ENCODE results near the gene RAB19.
"Not testable (repeated sequence)": the region's sequence is repeated elsewhere in the genome, so short reads cannot be mapped to it uniquely, and the experiment has no call there.

The RAB19 gene

GRCh38 chr7:140402178-140402835 is 1.6 kb upstream of the RAB19 start:
- no peak for DNase-seq (ENCODE audit: low read depth in 2 of 2)

- no peak for DNase-seq (ENCODE audit: low read depth in 2 of 2)
Observed at GRCh38 chr7:140404565-140405065, 757 bp downstream of the RAB19 start.

GRCh38 chr7:140415361-140415760 is 11.5 kb downstream of the RAB19 start:
- DNase-seq (ENCODE audit: low read depth in 2 of 2) = no peak

GRCh38 chr7:140415816-140416215 is 12.0 kb downstream of the RAB19 start:
- DNase-seq (ENCODE audit: low read depth in 2 of 2) = not testable (repeated sequence)

GRCh38 chr7:140416560-140416959 is 12.7 kb downstream of the RAB19 start:
- no peak for DNase-seq (ENCODE audit: low read depth in 2 of 2)

GRCh38 chr7:140417456-140418155 is 13.7 kb downstream of the RAB19 start:
- no peak for DNase-seq (ENCODE audit: low read depth in 2 of 2)

- DNase-seq (ENCODE audit: low read depth in 2 of 2) = not testable (repeated sequence)
Observed at GRCh38 chr7:140418156-140418472, 14.3 kb downstream of the RAB19 start.

GRCh38 chr7:140418653-140419052 is 14.8 kb downstream of the RAB19 start:
- no peak for DNase-seq (ENCODE audit: low read depth in 2 of 2)

GRCh38 chr7:140421521-140421920 is 17.7 kb downstream of the RAB19 start:
- no peak for DNase-seq (ENCODE audit: low read depth in 2 of 2)

- no peak for DNase-seq (ENCODE audit: low read depth in 2 of 2)
Observed at GRCh38 chr7:140423501-140423900, 19.6 kb downstream of the RAB19 start.

GRCh38 chr7:140425718-140426117 is 21.9 kb downstream of the RAB19 start:
- no peak for DNase-seq (ENCODE audit: low read depth in 2 of 2)

GRCh38 chr7:140426130-140426529 is 22.3 kb downstream of the RAB19 start:
- no peak for DNase-seq (ENCODE audit: low read depth in 2 of 2)

- DNase-seq (ENCODE audit: low read depth in 2 of 2) = no peak
Observed at GRCh38 chr7:140433396-140433795, 29.5 kb downstream of the RAB19 start.

GRCh38 chr7:140435252-140435895 is 31.5 kb downstream of the RAB19 start:
- no peak for DNase-seq (ENCODE audit: low read depth in 2 of 2)

- DNase-seq (ENCODE audit: low read depth in 2 of 2) = no peak
Observed at GRCh38 chr7:140439359-140439758, 35.5 kb downstream of the RAB19 start.

- DNase-seq (ENCODE audit: low read depth in 2 of 2) = no peak
Observed at GRCh38 chr7:140440593-140440992, 36.7 kb downstream of the RAB19 start.

GRCh38 chr7:140441519-140441918 is 37.7 kb downstream of the RAB19 start:
- DNase-seq (ENCODE audit: low read depth in 2 of 2) = no peak

GRCh38 chr7:140446467-140446866 is 42.6 kb downstream of the RAB19 start:
- DNase-seq (ENCODE audit: low read depth in 2 of 2) = no peak

GRCh38 chr7:140447841-140448240 is 44.0 kb downstream of the RAB19 start:
- no peak for DNase-seq (ENCODE audit: low read depth in 2 of 2)

GRCh38 chr7:140448781-140449480 is 45.1 kb downstream of the RAB19 start:
- DNase-seq (ENCODE audit: low read depth in 2 of 2) = no peak

GRCh38 chr7:140451716-140452115 is 47.9 kb downstream of the RAB19 start:
- no peak for DNase-seq (ENCODE audit: low read depth in 2 of 2)

GRCh38 chr7:140453273-140453672 is 49.4 kb downstream of the RAB19 start:
- DNase-seq (ENCODE audit: low read depth in 2 of 2) = no peak

Data from activated CD4-positive, alpha-beta T cell treated with anti-CD3 and anti-CD28 coated beads for 24 hours (primary cell).